ENCODE results near the gene KRTAP4-12.

Gene KRTAP4-12

GRCh38 chr17:41073676-41074075, 50.3 kb downstream of the KRTAP4-12 start:
- no peak for TF ChIP-seq CTCF (IDR thresholded peaks at IDR 0.05; ENCODE audit: low read depth, low read length, missing control alignments)
- DNase-seq (ENCODE audit: extremely low read depth, low read depth), result no peak
- H3K4me3 ChIP-seq (replicated peaks; ENCODE audit: low read depth, low read length), result no peak overlapping the region

All from HFF-Myc (cell line).